Neural progenitor cell (in vitro differentiated cells): ENCODE data around the gene PLA2G4E. TPM values are rescaled to one million over a fixed set of nuclear protein-coding genes. Genes with fewer than 3 reads are reported as not detected.

Source experiments
- DNase-seq: peaks from one replicate; pipeline ENCODE4 v3.0.0-alpha.2; 2016; ENCODE audit warnings: low spot score
- H2AFZ ChIP-seq: fragments of 200-600 bp; sonication (generic); replicated peaks from 2 replicates; pipeline ENCODE4 v1.6.1; 2016; ENCODE audit warnings: antibody characterized with exemption
- H3F3A ChIP-seq: fragments of 200-600 bp; sonication (generic); 2 replicates; pipeline ENCODE4 v1.6.1; 2016; ENCODE audit warnings: antibody characterized with exemption, low read depth
- H3K27ac ChIP-seq: fragments of 200-600 bp; sonication (generic); 2 replicates; pipeline ENCODE4 v1.5.1; 2016; ENCODE audit warnings: mild to moderate bottlenecking
- H3K27me3 ChIP-seq: fragments of 200-600 bp; sonication (generic); 2 replicates; pipeline ENCODE4 v1.6.1; 2016; ENCODE audit warnings: mild to moderate bottlenecking, moderate library complexity
- H3K36me3 ChIP-seq: fragments of 200-600 bp; sonication (generic); 2 replicates; pipeline ENCODE4 v1.5.1; 2016
- H3K4me1 ChIP-seq: fragments of 200-600 bp; sonication (generic); 2 replicates; pipeline ENCODE4 v1.6.1; 2016; ENCODE audit warnings: mixed run types
- H3K4me2 ChIP-seq: fragments of 200-600 bp; sonication (generic); 2 replicates; pipeline ENCODE4 v1.6.1; 2016
- H3K4me3 ChIP-seq: fragments of 200-600 bp; sonication (generic); 2 replicates; pipeline ENCODE4 v1.5.1; 2016
- H3K79me2 ChIP-seq: fragments of 200-600 bp; sonication (generic); 2 replicates; pipeline ENCODE4 v1.6.1; 2016; ENCODE audit warnings: low read depth
- H3K9ac ChIP-seq: fragments of 200-600 bp; sonication (generic); 2 replicates; pipeline ENCODE4 v1.6.1; 2016
- H3K9me3 ChIP-seq: fragments of 200-600 bp; sonication (generic); 2 replicates; pipeline ENCODE4 v1.5.1; 2016; ENCODE audit warnings: low read depth
- H4K20me1 ChIP-seq: fragments of 200-600 bp; sonication (generic); 2 replicates; pipeline ENCODE4 v1.6.1; 2016; ENCODE audit warnings: low read depth
- H3K27ac Mint-ChIP-seq: 3 replicates; pipeline ENCODE4 v1.8.0; 2021; ENCODE audit warnings: mixed read lengths
- H3K27me3 Mint-ChIP-seq: 2 replicates; pipeline ENCODE4 v1.8.0; 2022; ENCODE audit warnings: low read depth, mild to moderate bottlenecking, inconsistent platforms, moderate library complexity, mixed read lengths; ENCODE audit not compliant: insufficient read depth
- H3K36me3 Mint-ChIP-seq: 3 replicates; pipeline ENCODE4 v1.8.0; 2021; ENCODE audit warnings: mixed read lengths
- H3K4me1 Mint-ChIP-seq: 3 replicates; pipeline ENCODE4 v1.8.0; 2021; ENCODE audit warnings: mixed read lengths
- H3K4me3 Mint-ChIP-seq: 3 replicates; pipeline ENCODE4 v1.8.0; 2021; ENCODE audit warnings: mild to moderate bottlenecking, moderate library complexity, mixed read lengths
- H3K9me3 Mint-ChIP-seq: 3 replicates; pipeline ENCODE4 v1.8.0; 2020; ENCODE audit warnings: mixed read lengths
- CTCF ChIP-seq: fragments of 200-600 bp; sonication (generic); IDR thresholded peaks from 2 replicates; pipeline ENCODE4 v1.5.1; 2017; ENCODE audit warnings: antibody characterized with exemption, mild to moderate bottlenecking
- EZH2 ChIP-seq: fragments of 200-600 bp; sonication (generic); IDR thresholded peaks from 2 replicates; pipeline ENCODE4 v1.6.1; 2017; ENCODE audit warnings: antibody characterized with exemption, mild to moderate bottlenecking, moderate library complexity
- EZH2phosphoT487 ChIP-seq: fragments of 200-600 bp; sonication (generic); IDR thresholded peaks from 2 replicates; pipeline ENCODE4 v1.6.1; 2017; ENCODE audit warnings: antibody characterized with exemption
- total RNA-seq: library from RNA; depleted of rRNA; stranded (reverse); fragments of >200 nt; gene quantifications from 2 replicates; pipeline ENCODE4 v1.2.3, GENCODE V29; 2015; ENCODE audit warnings: low replicate concordance

The PLA2G4E gene
- total RNA-seq, 1 donor from 2014 or later: not detected

GRCh38 chr15:41965441-41966413 lies 55.1 kb downstream of the PLA2G4E start:
- Histone ChIP-seq H4K20me1 (peaks cover 6% of the 10 kb centered on the region), H3K4me2 (no peak overlapping the region), H3K9me3 (no peaks in the 10 kb centered on the region), H3K9ac (no peak overlapping the region), H3K36me3 (no peaks in the 10 kb centered on the region), H3K4me1 (peaks cover 16% of the 10 kb centered on the region), H2AFZ (no peak overlapping the region), H3K27me3 (no peaks in the 10 kb centered on the region), H3K4me3 (no peak overlapping the region), H3F3A (peaks cover 5% of the 10 kb centered on the region), H3K79me2 (peaks cover 57% of the 10 kb centered on the region), H3K27ac (no peak overlapping the region)
- Mint-ChIP-seq H3K4me1 (peaks cover 25% of the 10 kb centered on the region), H3K9me3 (peaks cover 11% of the 10 kb centered on the region), H3K4me3 (no peak overlapping the region), H3K27me3 (peaks cover 2% of the 10 kb centered on the region), H3K36me3 (peaks cover 7% of the 10 kb centered on the region), H3K27ac (no peak overlapping the region)
- TF ChIP-seq EZH2phosphoT487: no peak
- no peak for TF ChIP-seq EZH2
- TF ChIP-seq CTCF: no peak
- DNase-seq: no peak

GRCh38 chr15:41961595-41962202 lies 59.1 kb downstream of the PLA2G4E start:
- H3K36me3 ChIP-seq: no peaks in the 10 kb centered on the region
- peaks cover 13% of the 10 kb centered on the region for H3K4me1 Mint-ChIP-seq
- no peaks in the 10 kb centered on the region for H3K4me1 ChIP-seq
- no peaks in the 10 kb centered on the region for H3K27me3 ChIP-seq
- no peak for DNase-seq
- peaks cover 2% of the 10 kb centered on the region for H3K27me3 Mint-ChIP-seq
- no peaks in the 10 kb centered on the region for H3F3A ChIP-seq
- H3K36me3 Mint-ChIP-seq: peaks cover 11% of the 10 kb centered on the region
- no peak overlapping the region for H3K27ac ChIP-seq
- no peak overlapping the region for H2AFZ ChIP-seq
- no peak overlapping the region for H3K4me3 Mint-ChIP-seq
- no peak overlapping the region for H3K4me2 ChIP-seq
- H4K20me1 ChIP-seq: no peaks in the 10 kb centered on the region
- no peak overlapping the region for H3K9ac ChIP-seq
- no peaks in the 10 kb centered on the region for H3K9me3 ChIP-seq
- H3K27ac Mint-ChIP-seq: no peak overlapping the region
- TF ChIP-seq EZH2phosphoT487 (no peak), CTCF (no peak), EZH2 (no peak)
- peaks cover 11% of the 10 kb centered on the region for H3K9me3 Mint-ChIP-seq
- H3K4me3 ChIP-seq: no peak overlapping the region
- H3K79me2 ChIP-seq: peaks cover 21% of the 10 kb centered on the region

- Histone ChIP-seq H4K20me1 (no peaks in the 10 kb centered on the region), H2AFZ (no peak overlapping the region), H3K79me2 (peaks cover 21% of the 10 kb centered on the region), H3K4me1 (no peaks in the 10 kb centered on the region), H3F3A (no peaks in the 10 kb centered on the region), H3K36me3 (no peaks in the 10 kb centered on the region), H3K9ac (no peak overlapping the region), H3K4me3 (no peak overlapping the region), H3K4me2 (no peak overlapping the region), H3K27ac (no peak overlapping the region), H3K9me3 (no peaks in the 10 kb centered on the region), H3K27me3 (no peaks in the 10 kb centered on the region)
- no peak for TF ChIP-seq EZH2phosphoT487
- no peak for TF ChIP-seq CTCF
- TF ChIP-seq EZH2: no peak
- Mint-ChIP-seq H3K27me3 (peaks cover 2% of the 10 kb centered on the region), H3K36me3 (peaks cover 11% of the 10 kb centered on the region), H3K9me3 (peaks cover 11% of the 10 kb centered on the region), H3K27ac (no peak overlapping the region), H3K4me3 (no peak overlapping the region), H3K4me1 (peaks cover 16% of the 10 kb centered on the region)
- no peak for DNase-seq
These were observed 59.8 kb downstream of the PLA2G4E start for GRCh38 chr15:41961001-41961518.
